ENCODE results near the gene LRMDA. TPM values are rescaled to one million over a fixed set of nuclear protein-coding genes. Genes with fewer than 3 reads are reported as not detected.

Gene LRMDA
- polyA plus RNA-seq, 1 donor from 2014 or later, result not detected

DNA sequence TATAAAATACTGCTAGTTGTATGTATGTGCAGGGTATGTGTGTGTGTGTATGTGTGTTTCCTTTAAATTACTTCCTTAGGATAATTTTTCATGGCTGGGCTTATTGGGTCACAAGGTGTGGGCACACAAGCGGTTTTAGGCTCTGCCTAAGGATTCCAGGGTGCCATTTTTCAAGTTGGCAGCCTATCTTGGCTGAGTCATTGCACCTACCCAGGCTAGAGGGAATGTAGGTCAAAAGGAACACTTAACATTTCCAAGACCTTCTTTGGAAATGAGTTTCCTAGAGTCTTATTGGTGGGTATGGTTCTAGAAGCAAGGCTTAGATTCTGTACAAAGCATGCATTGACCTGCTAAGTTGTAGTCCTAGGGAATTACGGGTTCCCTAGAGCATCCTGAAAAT lies 642.1 kb downstream of the LRMDA start:
- Mint-ChIP-seq H3K9me3 (peaks cover 2 to 4% (median 2%) of the 10 kb centered on the region in 3 donors), H3K36me3 (peaks cover 2% of the 10 kb centered on the region), H3K4me3 (no peak overlapping the region), H3K27me3 (peaks cover 2% of the 10 kb centered on the region), H3K4me1 (no peaks in the 10 kb centered on the region), H3K27ac (no peak overlapping the region)

DNA sequence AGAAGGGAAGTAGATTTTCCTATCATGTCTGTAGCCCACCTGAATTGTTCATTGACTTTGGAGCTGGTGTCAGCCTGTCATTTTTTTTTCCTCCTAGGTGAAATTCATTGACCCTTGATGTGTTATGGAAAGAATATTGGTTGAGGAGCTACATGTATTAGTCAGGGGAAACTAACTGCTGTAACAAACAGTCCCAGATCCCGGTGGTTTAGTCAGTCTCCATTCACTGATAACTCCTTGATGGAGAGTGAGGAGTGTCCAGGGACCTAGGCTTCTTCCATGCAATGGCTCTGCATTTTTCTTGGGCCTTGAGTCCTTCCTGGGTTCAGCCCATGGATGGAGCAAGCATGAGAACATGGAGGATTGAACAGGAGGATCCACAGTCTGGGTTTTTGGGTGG lies 643.2 kb downstream of the LRMDA start:
- Mint-ChIP-seq H3K27ac (no peak overlapping the region), H3K4me3 (no peak overlapping the region), H3K4me1 (peaks cover 0 to 2% (median 0%) of the 10 kb centered on the region in 3 donors), H3K36me3 (peaks cover 2% of the 10 kb centered on the region), H3K27me3 (peaks cover 2% of the 10 kb centered on the region), H3K9me3 (peaks cover 2 to 4% (median 2%) of the 10 kb centered on the region in 3 donors)

DNA sequence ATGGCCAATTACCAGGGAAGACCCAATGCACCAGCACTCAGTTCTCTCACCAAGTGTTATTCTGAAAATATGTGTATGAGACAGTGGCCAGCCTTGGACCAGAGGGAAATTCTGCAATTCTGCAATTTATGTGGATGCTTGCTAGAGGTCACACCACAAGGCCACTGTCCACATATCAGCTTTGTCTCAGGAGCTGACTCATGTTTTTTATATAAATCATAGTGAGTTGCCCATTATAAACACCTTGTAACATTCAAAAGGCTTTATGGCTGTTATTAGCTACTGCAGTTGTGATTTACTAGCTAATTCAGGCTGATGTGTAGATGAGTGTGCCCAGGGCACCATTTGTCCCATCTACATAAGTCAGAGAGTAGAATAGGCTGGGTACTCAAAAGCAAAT lies 649.0 kb downstream of the LRMDA start:
- Mint-ChIP-seq H3K27me3 (no peaks in the 10 kb centered on the region), H3K27ac (no peak overlapping the region), H3K4me3 (no peak overlapping the region), H3K4me1 (peaks cover 0 to 2% (median 0%) of the 10 kb centered on the region in 3 donors), H3K36me3 (peaks cover 2% of the 10 kb centered on the region), H3K9me3 (peaks cover 0 to 2% (median 0%) of the 10 kb centered on the region in 3 donors)

DNA sequence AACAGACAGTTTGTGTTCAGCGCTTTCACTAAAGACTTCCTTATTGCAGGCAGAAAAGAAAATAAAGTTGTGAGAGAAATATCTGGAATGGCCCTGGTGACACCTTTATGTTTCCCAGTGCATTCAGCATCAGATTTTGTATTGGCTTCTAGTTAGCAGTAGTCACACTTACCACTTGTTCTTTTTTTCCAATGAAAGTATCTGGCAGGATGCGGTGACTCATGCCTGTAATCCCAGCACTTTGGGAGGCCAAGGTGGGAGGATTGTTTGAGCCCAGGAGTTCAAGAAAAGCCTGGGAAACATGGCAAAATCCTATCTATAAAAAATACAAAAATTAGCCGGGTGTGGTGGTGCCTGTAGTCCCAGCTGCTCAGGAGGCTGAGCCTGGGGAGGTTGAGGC lies 649.6 kb downstream of the LRMDA start:
- peaks cover 0 to 2% (median 0%) of the 10 kb centered on the region in 3 donors for H3K4me1 Mint-ChIP-seq
- H3K36me3 Mint-ChIP-seq, result peaks cover 2% of the 10 kb centered on the region
- H3K9me3 Mint-ChIP-seq, result peaks cover 0 to 2% (median 0%) of the 10 kb centered on the region in 3 donors
- H3K4me3 Mint-ChIP-seq, result no peak overlapping the region
- H3K27ac Mint-ChIP-seq, result no peak overlapping the region
- H3K27me3 Mint-ChIP-seq, result no peaks in the 10 kb centered on the region

DNA sequence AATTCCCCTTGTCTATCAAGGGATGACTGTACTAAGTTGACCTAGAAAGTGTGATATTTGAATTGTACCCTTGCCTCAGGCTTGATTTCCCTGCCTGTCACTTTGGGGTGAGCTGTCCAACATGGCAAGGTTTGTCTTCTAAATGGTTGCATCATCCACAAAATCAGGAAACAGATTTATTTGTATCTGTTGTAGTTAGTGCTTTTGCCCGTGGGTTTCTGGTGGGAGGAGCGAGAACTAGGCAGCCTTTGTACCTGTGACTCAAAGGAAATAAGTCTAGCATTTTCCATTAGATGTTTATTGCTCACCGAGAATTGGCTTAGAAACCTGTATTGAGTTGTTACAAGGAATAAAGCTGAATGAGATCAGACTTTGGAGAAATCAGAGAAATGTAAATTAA lies 650.8 kb downstream of the LRMDA start:
- Mint-ChIP-seq H3K27ac (no peak overlapping the region), H3K9me3 (peaks cover 0 to 3% (median 2%) of the 10 kb centered on the region in 3 donors), H3K4me3 (no peak overlapping the region), H3K4me1 (peaks cover 0 to 2% (median 0%) of the 10 kb centered on the region in 3 donors), H3K36me3 (no peaks in the 10 kb centered on the region), H3K27me3 (peaks cover 4% of the 10 kb centered on the region)

- no peaks in the 10 kb centered on the region for H3K36me3 Mint-ChIP-seq
- peaks cover 4% of the 10 kb centered on the region for H3K27me3 Mint-ChIP-seq
- peaks cover 0 to 2% (median 0%) of the 10 kb centered on the region in 3 donors for H3K4me1 Mint-ChIP-seq
- H3K27ac Mint-ChIP-seq, result no peak overlapping the region
- H3K9me3 Mint-ChIP-seq, result peaks cover 0 to 3% (median 2%) of the 10 kb centered on the region in 3 donors
- H3K4me3 Mint-ChIP-seq, result no peak overlapping the region
These were observed 651.5 kb downstream of the LRMDA start for GRCh38 chr10:76082956-76083355.

- H3K9me3 Mint-ChIP-seq, result peaks cover 2 to 3% (median 3%) of the 10 kb centered on the region in 3 donors
- H3K36me3 Mint-ChIP-seq, result no peaks in the 10 kb centered on the region
- H3K4me3 Mint-ChIP-seq, result no peak overlapping the region
- no peak overlapping the region for H3K27ac Mint-ChIP-seq
- H3K4me1 Mint-ChIP-seq, result no peaks in the 10 kb centered on the region
- peaks cover 4% of the 10 kb centered on the region for H3K27me3 Mint-ChIP-seq
These were observed 653.8 kb downstream of the LRMDA start for GRCh38 chr10:76085002-76085816.

- Mint-ChIP-seq H3K4me1 (no peaks in the 10 kb centered on the region), H3K9me3 (peaks cover 2 to 5% (median 3%) of the 10 kb centered on the region in 3 donors), H3K36me3 (no peaks in the 10 kb centered on the region), H3K27me3 (peaks cover 4% of the 10 kb centered on the region), H3K27ac (no peak overlapping the region), H3K4me3 (no peak overlapping the region)
These were observed 654.4 kb downstream of the LRMDA start for GRCh38 chr10:76085817-76086167.

DNA sequence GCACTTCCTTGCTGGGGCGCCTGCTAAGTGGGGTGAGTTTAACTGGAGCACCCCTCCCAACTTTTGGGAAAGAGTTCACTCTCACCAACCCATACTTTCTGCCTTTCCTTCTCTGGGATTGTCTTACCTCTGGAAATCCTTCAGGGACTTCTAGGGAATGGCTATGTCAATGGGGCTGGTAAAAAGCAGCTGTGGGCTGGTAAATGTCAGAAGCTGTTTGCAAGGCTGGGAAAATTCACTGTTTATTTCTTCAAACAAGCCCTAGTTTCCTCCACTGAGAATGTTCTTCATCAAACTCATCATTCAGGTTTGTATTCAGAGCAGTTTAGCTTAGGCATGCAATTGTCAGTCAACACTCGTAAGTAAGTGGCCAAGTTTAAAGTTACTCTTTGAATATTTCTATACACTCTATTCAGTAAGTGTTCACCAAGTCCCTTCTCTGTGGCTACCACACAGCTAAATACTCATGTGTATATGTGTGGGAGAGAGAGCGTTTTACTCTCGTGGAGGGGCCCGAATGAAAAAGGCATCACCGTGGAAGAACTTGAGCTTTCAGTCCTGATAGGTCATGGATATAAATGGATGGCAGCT lies 654.8 kb downstream of the LRMDA start:
- H3K9me3 Mint-ChIP-seq, result peaks cover 2 to 5% (median 3%) of the 10 kb centered on the region in 3 donors
- H3K36me3 Mint-ChIP-seq, result no peaks in the 10 kb centered on the region
- peaks cover 4% of the 10 kb centered on the region for H3K27me3 Mint-ChIP-seq
- H3K4me1 Mint-ChIP-seq, result no peaks in the 10 kb centered on the region
- H3K27ac Mint-ChIP-seq, result no peak overlapping the region
- H3K4me3 Mint-ChIP-seq, result no peak overlapping the region

DNA sequence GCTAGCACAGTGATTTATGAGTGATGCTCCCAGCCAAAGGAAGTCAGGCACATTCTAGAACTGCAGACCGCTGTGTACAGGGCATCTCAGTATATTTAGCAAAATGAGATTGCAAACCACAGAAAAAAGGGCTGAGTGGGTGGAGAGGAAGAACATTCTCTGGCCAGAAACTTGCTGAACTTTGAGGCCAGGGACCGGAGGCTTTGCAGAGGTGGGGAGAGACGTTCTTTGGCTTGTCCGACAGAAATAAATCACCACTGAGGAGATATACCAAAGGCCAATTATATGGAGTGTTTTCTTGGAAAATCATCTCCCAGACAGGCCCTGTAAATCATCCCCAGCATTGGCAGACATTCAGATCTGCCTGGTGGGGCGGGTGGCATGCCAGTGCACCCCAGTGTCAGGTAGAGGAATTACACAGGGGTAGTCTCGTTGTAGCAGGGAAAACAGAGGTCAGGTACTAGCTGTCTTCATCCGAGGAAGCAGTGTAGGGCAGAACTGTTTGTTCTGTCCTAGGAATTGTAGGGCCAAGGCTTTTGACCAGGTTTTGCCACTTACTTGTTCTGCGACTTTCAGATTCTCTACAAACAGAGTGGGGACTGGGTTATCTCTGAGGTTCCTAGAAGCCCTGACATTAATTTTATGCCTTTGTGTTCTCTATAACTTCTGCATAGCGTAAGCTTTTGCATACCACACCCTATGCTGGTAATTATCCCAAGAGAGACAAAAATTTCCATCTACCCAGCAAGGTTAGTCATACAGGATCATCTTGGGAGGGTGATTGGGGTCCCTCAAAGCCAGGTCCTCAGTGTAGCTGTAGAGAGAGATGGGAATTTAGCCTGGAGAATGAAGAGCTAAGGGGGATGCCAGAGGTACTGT lies 655.6 kb downstream of the LRMDA start:
- H3K4me3 Mint-ChIP-seq, result no peak overlapping the region
- H3K9me3 Mint-ChIP-seq, result peaks cover 2 to 5% (median 3%) of the 10 kb centered on the region in 3 donors
- no peak overlapping the region for H3K27ac Mint-ChIP-seq
- no peaks in the 10 kb centered on the region for H3K36me3 Mint-ChIP-seq
- H3K4me1 Mint-ChIP-seq, result no peaks in the 10 kb centered on the region
- peaks cover 4% of the 10 kb centered on the region for H3K27me3 Mint-ChIP-seq

- no peak overlapping the region for H3K27ac Mint-ChIP-seq
These were observed 656.6 kb downstream of the LRMDA start for GRCh38 chr10:76088008-76088407.

DNA sequence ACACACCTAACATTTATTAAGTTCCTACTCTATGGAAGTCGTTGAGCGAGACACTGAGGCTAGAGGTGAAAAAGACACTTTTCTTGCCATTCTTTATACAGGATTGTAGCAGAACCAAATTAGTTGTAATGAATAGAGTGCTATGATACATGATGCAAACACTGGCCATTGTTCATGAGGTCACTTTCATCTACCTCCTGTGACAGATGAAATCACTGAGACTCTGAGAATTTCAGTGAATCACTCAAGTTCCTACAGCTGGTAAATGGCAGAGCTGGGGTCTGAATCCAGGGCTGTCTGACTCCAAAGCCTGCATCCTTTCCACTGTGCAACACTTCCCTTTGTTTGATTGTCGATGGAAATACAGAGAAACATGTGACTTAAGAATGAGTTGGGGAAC lies 657.6 kb downstream of the LRMDA start:
- Mint-ChIP-seq H3K27me3 (peaks cover 4% of the 10 kb centered on the region), H3K36me3 (no peaks in the 10 kb centered on the region), H3K9me3 (peaks cover 2 to 5% (median 3%) of the 10 kb centered on the region in 3 donors), H3K4me1 (no peaks in the 10 kb centered on the region), H3K27ac (no peak overlapping the region), H3K4me3 (no peak overlapping the region)

More at GRCh38 chr10:76088008-76088407, 656.6 kb downstream of the LRMDA start:
- Mint-ChIP-seq H3K9me3 (peaks cover 0 to 5% (median 3%) of the 10 kb centered on the region in 3 donors), H3K4me1 (no peaks in the 10 kb centered on the region), H3K27me3 (peaks cover 4% of the 10 kb centered on the region), H3K4me3 (no peak overlapping the region), H3K36me3 (no peaks in the 10 kb centered on the region)

DNA sequence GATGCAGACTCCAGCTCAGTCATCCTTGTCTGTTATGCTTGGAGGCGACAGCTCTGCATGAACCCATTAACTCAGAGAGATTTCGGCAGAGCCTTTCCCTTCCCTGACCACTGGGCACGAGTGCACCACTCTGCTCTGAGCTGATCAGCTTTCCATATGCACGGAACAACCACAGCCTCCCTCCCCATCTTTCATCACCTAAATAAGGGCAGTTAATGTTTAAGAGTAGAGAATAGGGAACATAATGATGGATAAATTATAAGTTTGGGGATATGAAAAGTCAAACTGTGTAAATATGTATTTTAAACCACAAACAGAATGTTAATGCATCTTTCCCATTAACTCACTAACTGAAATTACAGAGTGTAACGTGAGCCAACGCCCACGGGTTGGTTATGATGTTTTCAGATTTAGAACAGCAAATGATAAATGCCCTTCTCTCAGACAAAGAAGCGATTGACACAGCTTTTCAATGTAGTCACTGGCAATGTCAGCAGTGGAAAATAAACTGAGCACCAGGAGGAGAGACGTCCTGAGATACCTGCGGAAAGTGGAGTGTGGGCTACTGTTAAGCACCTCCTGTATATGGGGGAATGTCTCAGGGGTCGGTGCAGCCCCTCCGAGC lies 658.2 kb downstream of the LRMDA start:
- H3K27me3 Mint-ChIP-seq, result peaks cover 4% of the 10 kb centered on the region
- no peaks in the 10 kb centered on the region for H3K4me1 Mint-ChIP-seq
- H3K27ac Mint-ChIP-seq, result peak overlapping the region in 1 of 3 donors; percentile 80
- H3K4me3 Mint-ChIP-seq, result no peak overlapping the region
- H3K9me3 Mint-ChIP-seq, result peaks cover 2 to 5% (median 3%) of the 10 kb centered on the region in 3 donors
- no peaks in the 10 kb centered on the region for H3K36me3 Mint-ChIP-seq

- H3K9me3 Mint-ChIP-seq, result peaks cover 0 to 6% (median 2%) of the 10 kb centered on the region in 3 donors
- no peaks in the 10 kb centered on the region for H3K36me3 Mint-ChIP-seq
- H3K27ac Mint-ChIP-seq, result no peak overlapping the region
- no peak overlapping the region for H3K4me3 Mint-ChIP-seq
- peaks cover under 1% of the 10 kb centered on the region for H3K27me3 Mint-ChIP-seq
- no peaks in the 10 kb centered on the region for H3K4me1 Mint-ChIP-seq
These were observed 660.5 kb downstream of the LRMDA start for GRCh38 chr10:76091926-76092325.

Data from IgD-negative memory B cell (primary cell).